GM10248 (cell line): ENCODE measurements around the gene SMAD3.
A peak's percentile ranks its signal among the peaks of the same experiment; 100 is the strongest.

Experiments
- CTCF ChIA-PET: fragments of 300-600 bp; sonication (Branson Sonifier 250); formaldehyde crosslinking; extraction: SDS; loops from one replicate; lab custom pipeline; 2021; ENCODE audit warnings: antibody characterized with exemption; lab: Yijun Ruan, JAX
- POLR2A ChIA-PET: fragments of 350-650 bp; sonication (Branson Sonifier 250); formaldehyde crosslinking; extraction: SDS; loops from one replicate; lab custom pipeline; 2020; ENCODE audit warnings: antibody characterized with exemption; lab: Yijun Ruan, JAX
- DNase-seq: peaks from one replicate; pipeline ENCODE4 v3.0.0; 2012; ENCODE audit errors: extremely low spot score
- CTCF ChIP-seq: IDR thresholded peaks from 2 replicates; pipeline ENCODE4 v1.5.1; 2012; ENCODE audit warnings: mild to moderate bottlenecking, low read depth; ENCODE audit errors: extremely low read depth, missing control alignments, control extremely low read depth

The SMAD3 gene

GRCh38 chr15:67227846-67228245 is 162.4 kb downstream of the SMAD3 start:
- no peak for DNase-seq
- ChIA-PET POLR2A (no interaction called here), CTCF (interaction anchor here (0.8 kb wide), 1 partner anchor 12 kb away, joined by 4 read pairs; no protein-coding TSS in a partner anchor)
- no peak for TF ChIP-seq CTCF

GRCh38 chr15:67228286-67228685 is 162.9 kb downstream of the SMAD3 start:
- no peak for DNase-seq
- ChIA-PET CTCF (interaction anchor here (0.8 to 1.0 kb wide), 2 partner anchors 10 to 11 kb away, joined by 3 to 4 read pairs; no protein-coding TSS in a partner anchor), POLR2A (no interaction called here)

GRCh38 chr15:67230504-67230903 is 165.1 kb downstream of the SMAD3 start:
- TF ChIP-seq CTCF: no peak
- CTCF ChIA-PET: interaction anchor here (1.4 kb wide), 1 partner anchor 9 kb away, joined by 5 read pairs; no protein-coding TSS in a partner anchor
- POLR2A ChIA-PET: no interaction called here
- no peak for DNase-seq

More at GRCh38 chr15:67228286-67228685, 162.9 kb downstream of the SMAD3 start:
- TF ChIP-seq CTCF: no peak

- ChIA-PET CTCF (no interaction called here), POLR2A (no interaction called here)
- TF ChIP-seq CTCF: no peak
- no peak for DNase-seq
These were observed 167.2 kb downstream of the SMAD3 start for GRCh38 chr15:67232591-67232990.

GRCh38 chr15:67240235-67241131 is 175.1 kb downstream of the SMAD3 start:
- ChIA-PET CTCF (interaction anchor here (1.0 to 2.0 kb wide), 14 partner anchors 10 to 596 kb away, joined by 3 to 9 read pairs (median 4); partner anchors contain the start of genes AAGAB and IQCH), POLR2A (no interaction called here)
- DNase-seq: peak; percentile 21
- peak; percentile 31 for TF ChIP-seq CTCF

GRCh38 chr15:67241132-67241855 is 175.9 kb downstream of the SMAD3 start:
- ChIA-PET CTCF (interaction anchor here (1.0 to 1.3 kb wide), 3 partner anchors 74 to 595 kb away, joined by 3 read pairs; no protein-coding TSS in a partner anchor), POLR2A (no interaction called here)
- TF ChIP-seq CTCF: no peak
- DNase-seq: peak; percentile 73
